SU-DHL-6 (cell line): ENCODE data around the gene BAZ1A.

Experiments used
- H2AFZ ChIP-seq: fragments of 200-600 bp; sonication (generic); 2 replicates; pipeline ENCODE4 v1.6.1; 2014; ENCODE audit warnings: low read depth, mild to moderate bottlenecking, moderate library complexity, mixed read lengths, antibody characterized with exemption, low read length; ENCODE audit not compliant: severe bottlenecking
- H3F3A ChIP-seq: fragments of 200-600 bp; shearing (Covaris generic); 2 replicates; pipeline ENCODE4 v1.6.0; 2016; ENCODE audit warnings: antibody characterized with exemption, mild to moderate bottlenecking; ENCODE audit not compliant: insufficient read depth
- H3K27ac ChIP-seq: fragments of 200-600 bp; sonication (generic); 2 replicates; pipeline ENCODE4 v1.5.1; 2016; ENCODE audit warnings: low read depth, mild to moderate bottlenecking, low read length, moderate library complexity, mixed read lengths
- H3K27me3 ChIP-seq: fragments of 200-600 bp; sonication (generic), shearing (Covaris generic); 2 replicates; pipeline ENCODE4 v1.6.0; 2014; ENCODE audit warnings: mild to moderate bottlenecking, low read length
- H3K36me3 ChIP-seq: fragments of 200-600 bp; sonication (generic); 2 replicates; pipeline ENCODE4 v1.6.1; 2014; ENCODE audit warnings: mild to moderate bottlenecking, low read length, mixed read lengths
- H3K4me2 ChIP-seq: fragments of 300-600, 200-600 bp; shearing (Covaris generic), sonication (generic); 2 replicates; pipeline ENCODE4 v1.6.0; 2014; ENCODE audit warnings: low read length, low read depth, mild to moderate bottlenecking; ENCODE audit not compliant: poor library complexity, severe bottlenecking
- H3K4me3 ChIP-seq: fragments of 200-600 bp; sonication (generic); 2 replicates; pipeline ENCODE4 v1.5.1; 2014; ENCODE audit warnings: antibody characterized with exemption, low read length, mild to moderate bottlenecking, mixed read lengths; ENCODE audit not compliant: insufficient read depth, poor library complexity, severe bottlenecking
- H3K79me2 ChIP-seq: fragments of 200-600 bp; sonication (generic); 2 replicates; pipeline ENCODE4 v1.6.1; 2014; ENCODE audit warnings: mild to moderate bottlenecking, low read length, moderate library complexity; ENCODE audit not compliant: insufficient read depth
- H3K9ac ChIP-seq: fragments of 200-600 bp; sonication (generic); 2 replicates; pipeline ENCODE4 v1.7.0; 2014; ENCODE audit warnings: mild to moderate bottlenecking, low read length
- H3K9me2 ChIP-seq: fragments of 200-600 bp; sonication (generic); replicated peaks from 2 replicates; pipeline ENCODE4 v1.6.1; 2014; ENCODE audit warnings: low read length; ENCODE audit not compliant: insufficient read depth
- H3K9me3 ChIP-seq: fragments of 200-600 bp; sonication (generic); 2 replicates; pipeline ENCODE4 v1.6.1; 2014; ENCODE audit warnings: low read length, mixed read lengths; ENCODE audit not compliant: insufficient read depth
- H4K20me1 ChIP-seq: fragments of 200-600 bp; sonication (generic); 2 replicates; pipeline ENCODE4 v1.6.1; 2014; ENCODE audit warnings: low read depth, mild to moderate bottlenecking, antibody characterized with exemption, low read length, moderate library complexity, mixed read lengths
- CTCF ChIP-seq: fragments of 200-600 bp; sonication (generic); IDR thresholded peaks from one replicate; pipeline ENCODE4 v1.5.1; 2017; ENCODE audit warnings: antibody characterized with exemption, mild to moderate bottlenecking, low read length, moderate library complexity; ENCODE audit not compliant: insufficient read depth, poor library complexity, severe bottlenecking
- EZH2phosphoT487 ChIP-seq: fragments of 200-600 bp; sonication (generic), shearing (Covaris generic); conservative IDR thresholded peaks from 2 replicates; pipeline ENCODE4 v1.6.1; 2018; ENCODE audit warnings: mild to moderate bottlenecking, antibody characterized with exemption, low read length, moderate library complexity, mixed read lengths

BAZ1A gene

GRCh38 chr14:34750670-34751069, 124.5 kb downstream of the BAZ1A start:
- TF ChIP-seq CTCF (no peak), EZH2phosphoT487 (no peak)
- H3K27me3 ChIP-seq, result no peaks in the 10 kb centered on the region
- no peak overlapping the region for H3K9ac ChIP-seq
- H3F3A ChIP-seq, result peaks cover 24% of the 10 kb centered on the region; the same call in 1 of the 2 replicates
- H4K20me1 ChIP-seq, result no peaks in the 10 kb centered on the region
- H3K9me3 ChIP-seq, result no peaks in the 10 kb centered on the region
- H3K79me2 ChIP-seq, result no peaks in the 10 kb centered on the region
- H3K36me3 ChIP-seq, result peaks cover 20% of the 10 kb centered on the region
- H3K4me3 ChIP-seq, result no peak overlapping the region
- no peak overlapping the region for H3K27ac ChIP-seq
- no peak overlapping the region for H3K4me2 ChIP-seq
- no peak overlapping the region for H2AFZ ChIP-seq
- no peaks in the 10 kb centered on the region for H3K9me2 ChIP-seq

- Histone ChIP-seq H3K36me3 (peaks cover 16% of the 10 kb centered on the region), H3K9ac (no peak overlapping the region), H3K4me2 (no peak overlapping the region), H3K9me2 (no peaks in the 10 kb centered on the region), H3K27me3 (no peaks in the 10 kb centered on the region), H4K20me1 (no peaks in the 10 kb centered on the region), H3F3A (peaks cover 20% of the 10 kb centered on the region; the same call in 1 of the 2 replicates), H3K4me3 (no peak overlapping the region), H3K9me3 (no peaks in the 10 kb centered on the region), H3K79me2 (no peaks in the 10 kb centered on the region), H3K27ac (no peak overlapping the region), H2AFZ (no peak overlapping the region)
- TF ChIP-seq EZH2phosphoT487 (no peak), CTCF (no peak)
These were observed 124.9 kb downstream of the BAZ1A start for GRCh38 chr14:34750233-34750632.

- Histone ChIP-seq H3K9me2 (no peaks in the 10 kb centered on the region), H3K27ac (no peak overlapping the region), H3K4me2 (no peak overlapping the region), H3K9ac (no peak overlapping the region), H3K27me3 (no peaks in the 10 kb centered on the region), H3K36me3 (peaks cover 16% of the 10 kb centered on the region), H3K79me2 (no peaks in the 10 kb centered on the region), H2AFZ (no peak overlapping the region), H3F3A (peaks cover 20% of the 10 kb centered on the region; the same call in 1 of the 2 replicates), H3K4me3 (no peak overlapping the region), H3K9me3 (no peaks in the 10 kb centered on the region), H4K20me1 (no peaks in the 10 kb centered on the region)
- TF ChIP-seq CTCF (no peak), EZH2phosphoT487 (no peak)
These were observed 125.8 kb downstream of the BAZ1A start for GRCh38 chr14:34749408-34749807.
